IPS-20b (cell line): ENCODE results near the gene SMAD6.

ENCODE experiments used
- H3K27ac ChIP-seq: one replicate; pipeline ENCODE4 v1.5.1; 2013; ENCODE audit warnings: low read length
- H3K27me3 ChIP-seq: 2 replicates; pipeline ENCODE4 v1.6.1; 2013; ENCODE audit warnings: mild to moderate bottlenecking, low read length, inconsistent platforms; ENCODE audit not compliant: insufficient read depth
- H3K36me3 ChIP-seq: 2 replicates; pipeline ENCODE4 v1.6.1; 2013; ENCODE audit warnings: low read depth, mild to moderate bottlenecking, inconsistent platforms, low read length, moderate library complexity; ENCODE audit not compliant: insufficient read depth
- H3K4me1 ChIP-seq: 2 replicates; pipeline ENCODE4 v1.6.1; 2013; ENCODE audit warnings: mild to moderate bottlenecking, control low read depth, inconsistent platforms, low read length, moderate library complexity; ENCODE audit not compliant: insufficient read depth
- H3K4me3 ChIP-seq: 2 replicates; pipeline ENCODE4 v1.5.1; 2013; ENCODE audit warnings: mild to moderate bottlenecking, low read length, inconsistent platforms
- H3K9ac ChIP-seq: 2 replicates; pipeline ENCODE4 v1.6.1; 2013; ENCODE audit warnings: low read depth, mild to moderate bottlenecking, inconsistent platforms, low read length, moderate library complexity
- H3K9me3 ChIP-seq: 2 replicates; pipeline ENCODE4 v1.6.1; 2013; ENCODE audit warnings: mild to moderate bottlenecking, low read depth, low read length, inconsistent platforms; ENCODE audit not compliant: insufficient read depth

The SMAD6 gene

DNA sequence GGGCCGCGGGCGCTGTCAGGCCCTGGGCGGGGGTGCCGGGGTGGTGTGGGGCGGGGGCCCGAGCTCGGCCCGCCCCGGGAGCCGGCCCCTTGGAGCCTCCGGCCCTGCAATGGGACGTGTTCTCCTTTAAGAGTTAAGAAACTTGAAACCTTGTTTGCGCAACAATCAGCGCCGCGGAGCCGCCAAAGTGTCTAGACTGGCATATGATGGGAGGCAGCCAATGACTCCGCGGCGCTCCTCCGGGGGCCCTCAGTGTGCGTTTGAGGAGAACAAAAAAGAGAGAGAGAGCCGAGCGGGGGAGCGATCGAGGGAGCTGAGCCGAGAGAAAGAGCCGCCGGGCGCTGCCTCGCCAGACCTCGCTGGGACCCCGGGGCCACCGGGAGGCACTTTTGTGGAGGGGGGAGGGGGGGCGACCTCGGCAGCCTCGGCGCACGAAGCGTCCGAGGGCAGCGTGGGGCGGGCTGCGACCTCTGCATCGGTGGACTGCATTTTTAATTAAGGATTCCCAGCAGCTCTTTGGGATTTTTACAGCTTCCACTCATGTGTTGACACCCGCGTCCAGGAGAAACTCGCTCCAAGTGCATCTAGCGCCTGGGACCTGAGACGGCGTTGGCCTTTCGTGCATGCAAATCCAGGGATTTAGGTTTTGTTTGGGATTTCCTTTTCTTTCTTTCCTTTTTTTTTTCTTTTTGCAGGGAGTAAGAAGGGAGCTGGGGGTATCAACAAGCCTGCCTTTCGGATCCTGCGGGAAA is at the start of gene SMAD6:
Gene SMAD6, plus strand, starts transcription at position 202 of the 752 bp plus-strand sequence. CDS start 1,023 bp downstream, outside the sequence.
- Histone ChIP-seq H3K4me1 (peaks cover 15% of the 10 kb centered on the region), H3K27me3 (peaks cover 50% of the 10 kb centered on the region)

DNA sequence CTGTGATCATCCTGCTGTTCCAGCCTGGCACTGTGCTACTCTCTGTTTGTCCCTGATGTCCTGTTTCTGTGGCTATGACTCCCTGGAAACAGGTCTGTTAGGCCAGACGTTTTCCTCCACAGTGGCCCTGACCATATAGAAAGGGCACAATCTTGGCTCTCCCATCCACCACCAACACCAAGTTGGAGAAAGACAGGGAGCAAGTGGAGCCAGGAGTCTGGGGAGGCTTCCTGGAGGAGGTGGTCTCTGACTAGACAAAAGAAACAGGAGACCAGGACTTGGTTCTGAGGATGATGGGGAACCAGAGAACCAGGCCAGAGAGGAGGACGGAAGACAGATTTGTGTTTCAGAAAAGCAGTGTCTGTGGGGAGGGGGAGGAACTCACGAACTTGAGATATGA is 49.2 kb upstream of the SMAD6 start:
- Histone ChIP-seq H3K27ac (no peak overlapping the region), H3K9ac (no peak overlapping the region), H3K4me1 (peaks cover 18% of the 10 kb centered on the region; the same call in 1 of the 2 replicates), H3K9me3 (no peaks in the 10 kb centered on the region), H3K4me3 (no peak overlapping the region), H3K27me3 (no peaks in the 10 kb centered on the region), H3K36me3 (no peaks in the 10 kb centered on the region)

More for the DNA sequence above, at the start of gene SMAD6:
- H3K9ac ChIP-seq: peak within 1 kb of the TSS; percentile 70; the same call in 1 of the 2 replicates
- no peaks in the 10 kb centered on the region for H3K36me3 ChIP-seq
- peak within 1 kb of the TSS; percentile 19 for H3K27ac ChIP-seq
- peak within 1 kb of the TSS; percentile 87 for H3K4me3 ChIP-seq
- no peaks in the 10 kb centered on the region for H3K9me3 ChIP-seq

DNA sequence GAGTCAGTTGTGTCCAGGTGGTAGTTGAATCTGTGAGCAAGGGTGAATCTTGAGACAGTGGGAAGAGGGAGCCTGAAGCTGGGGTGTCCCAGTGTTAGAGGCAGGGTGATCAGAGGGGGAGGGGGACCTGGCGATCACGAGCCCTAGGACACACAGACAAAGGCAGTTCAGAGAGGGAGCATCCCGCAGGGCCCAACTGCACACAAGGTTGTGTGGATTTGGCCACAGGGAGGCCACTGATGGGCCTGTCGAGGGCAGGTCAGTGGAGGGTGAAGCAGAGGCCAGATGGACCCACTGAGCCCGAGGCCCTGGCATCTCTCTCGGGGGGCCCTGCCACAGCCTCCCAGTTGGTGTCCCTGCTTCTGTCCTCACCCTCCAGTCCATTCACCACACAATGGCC is 48.6 kb upstream of the SMAD6 start:
- H3K27ac ChIP-seq: no peak overlapping the region

DNA sequence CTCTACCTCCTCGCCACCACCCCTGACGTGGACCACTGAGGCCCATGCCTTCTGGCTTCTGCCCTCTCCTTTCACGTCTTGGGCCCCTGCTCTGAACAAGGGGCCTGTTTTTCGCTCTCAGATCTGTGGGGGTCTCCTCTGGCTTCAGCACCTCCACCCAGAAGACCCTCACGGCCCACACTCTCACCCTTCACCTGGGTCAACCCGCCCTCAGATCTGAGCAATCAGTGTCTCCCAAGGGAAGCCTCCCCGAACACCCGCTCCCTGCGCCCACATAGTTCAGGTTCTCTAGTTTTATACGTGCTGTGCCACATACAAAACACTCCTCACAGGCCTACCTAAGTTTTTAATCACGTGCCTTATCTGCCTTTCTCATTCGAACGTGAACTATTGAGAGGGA is 48.2 kb upstream of the SMAD6 start:
- Histone ChIP-seq H3K9ac (no peak overlapping the region), H3K4me1 (peaks cover 20% of the 10 kb centered on the region; the same call in 1 of the 2 replicates), H3K9me3 (no peaks in the 10 kb centered on the region), H3K4me3 (no peak overlapping the region), H3K27me3 (no peaks in the 10 kb centered on the region), H3K36me3 (no peaks in the 10 kb centered on the region), H3K27ac (no peak overlapping the region)

More for the DNA sequence above, 48.6 kb upstream of the SMAD6 start:
- Histone ChIP-seq H3K27me3 (no peaks in the 10 kb centered on the region), H3K4me1 (peaks cover 20% of the 10 kb centered on the region; the same call in 1 of the 2 replicates), H3K4me3 (no peak overlapping the region), H3K9ac (no peak overlapping the region), H3K9me3 (no peaks in the 10 kb centered on the region), H3K36me3 (no peaks in the 10 kb centered on the region)

DNA sequence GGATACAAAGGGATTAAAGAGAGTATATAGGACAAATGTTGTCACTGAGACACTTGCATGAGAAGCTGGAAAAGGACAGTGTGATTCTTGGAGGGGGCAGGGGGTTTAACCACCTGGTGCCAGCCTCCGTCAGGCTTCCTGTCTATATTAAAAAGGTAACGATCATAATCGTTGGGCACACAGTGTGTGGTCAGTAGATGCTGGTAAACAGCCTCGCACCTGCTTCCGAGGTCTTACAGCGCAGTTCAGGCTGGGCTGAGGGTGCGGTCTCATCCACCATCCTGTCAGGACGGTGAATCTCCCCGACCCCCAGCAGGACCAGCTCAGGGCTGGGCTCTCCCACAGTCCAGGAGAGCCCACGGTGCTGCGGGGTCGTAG is 47.7 kb upstream of the SMAD6 start:
- Histone ChIP-seq H3K27me3 (no peaks in the 10 kb centered on the region), H3K4me3 (no peak overlapping the region; the same call in 1 of the 2 replicates), H3K9ac (no peak overlapping the region), H3K4me1 (peaks cover 20% of the 10 kb centered on the region; the same call in 1 of the 2 replicates), H3K27ac (no peak overlapping the region), H3K9me3 (no peaks in the 10 kb centered on the region), H3K36me3 (no peaks in the 10 kb centered on the region)

DNA sequence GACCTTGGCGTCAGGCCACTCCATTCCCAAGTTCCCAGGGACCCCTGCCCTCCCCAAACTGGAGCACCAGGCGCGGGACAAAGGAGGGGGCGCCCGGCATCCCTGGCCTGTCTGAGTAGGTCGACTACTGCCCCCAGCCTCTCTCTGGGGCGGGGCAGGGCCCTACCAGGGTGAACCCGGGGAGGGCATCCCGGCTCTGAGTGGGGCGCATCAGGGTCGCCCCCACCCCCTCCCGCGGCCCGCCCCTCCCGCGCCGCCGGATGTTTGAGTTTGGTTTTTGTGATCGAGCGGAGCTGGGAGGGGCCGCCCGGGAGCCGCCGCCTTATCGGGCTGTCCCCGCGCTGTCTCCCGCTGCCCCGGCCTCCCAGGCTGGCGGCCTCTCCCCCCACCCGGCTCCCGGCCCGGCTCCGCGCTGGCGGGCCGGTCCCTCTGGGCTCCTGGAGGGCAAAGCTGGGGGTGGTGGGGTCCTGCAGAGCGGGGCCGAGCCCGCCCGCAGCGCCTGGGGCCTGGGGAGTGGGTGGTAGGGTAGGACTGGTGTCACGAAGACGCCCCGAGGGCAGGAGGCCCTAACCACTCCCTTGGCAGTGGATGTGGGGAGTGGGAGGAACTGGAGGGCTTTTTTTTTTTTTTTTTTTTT is 47.2 kb upstream of the SMAD6 start:
- peaks cover 20% of the 10 kb centered on the region; the same call in 1 of the 2 replicates for H3K4me1 ChIP-seq
- no peak overlapping the region for H3K27ac ChIP-seq
- H3K36me3 ChIP-seq: no peaks in the 10 kb centered on the region
- H3K27me3 ChIP-seq: no peaks in the 10 kb centered on the region
- no peaks in the 10 kb centered on the region for H3K9me3 ChIP-seq
- no peak overlapping the region; the same call in 1 of the 2 replicates for H3K9ac ChIP-seq
- peak overlapping the region; percentile 35; the same call in 1 of the 2 replicates for H3K4me3 ChIP-seq

DNA sequence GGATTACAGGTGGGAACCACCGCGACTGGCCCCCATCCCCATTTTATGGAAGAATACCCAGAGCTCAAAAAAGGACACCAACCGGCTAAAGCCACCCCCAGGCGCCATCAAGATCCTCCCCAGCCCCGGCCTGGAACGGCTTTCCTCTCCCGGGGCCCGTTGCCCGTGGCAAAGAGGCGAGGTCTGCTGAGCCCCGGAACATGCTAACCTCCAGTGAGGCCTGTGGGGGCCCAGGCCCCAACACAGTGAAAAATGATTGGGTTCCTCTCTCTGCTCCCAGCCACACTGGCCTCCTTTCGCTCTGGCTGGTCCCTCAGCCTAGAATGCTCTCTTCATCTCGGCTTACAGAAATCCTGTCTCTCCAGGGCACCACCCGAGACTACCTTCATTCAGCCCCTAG is 46.5 kb upstream of the SMAD6 start:
- H3K27ac ChIP-seq: no peak overlapping the region
- H3K4me3 ChIP-seq: no peak overlapping the region
- no peaks in the 10 kb centered on the region for H3K36me3 ChIP-seq
- H3K9ac ChIP-seq: no peak overlapping the region
- peaks cover 20% of the 10 kb centered on the region; the same call in 1 of the 2 replicates for H3K4me1 ChIP-seq
- H3K27me3 ChIP-seq: no peaks in the 10 kb centered on the region
- no peaks in the 10 kb centered on the region for H3K9me3 ChIP-seq

DNA sequence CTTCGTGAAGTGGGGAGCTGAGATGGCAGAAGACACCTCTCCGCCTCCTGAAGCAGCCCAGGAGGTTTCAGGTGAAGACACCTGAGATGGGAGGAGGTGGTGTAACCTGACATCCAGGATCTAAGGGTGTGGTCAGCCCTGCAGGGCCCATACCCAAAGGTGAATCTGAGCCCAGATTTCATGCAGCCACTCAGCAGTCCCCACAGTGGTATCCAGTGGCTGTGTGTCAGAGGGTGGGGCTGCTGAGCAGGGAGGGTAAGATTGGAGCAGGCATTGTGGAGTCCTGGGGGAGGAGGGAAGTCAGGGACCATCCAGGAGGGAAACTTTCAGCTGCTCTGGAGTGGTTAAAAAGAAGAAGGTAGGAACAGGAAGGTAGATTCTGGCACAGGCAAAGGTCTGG is 46.0 kb upstream of the SMAD6 start:
- no peak overlapping the region for H3K27ac ChIP-seq
- H3K4me3 ChIP-seq: no peak overlapping the region
- no peaks in the 10 kb centered on the region for H3K36me3 ChIP-seq
- H3K27me3 ChIP-seq: no peaks in the 10 kb centered on the region
- H3K9me3 ChIP-seq: no peaks in the 10 kb centered on the region
- no peak overlapping the region for H3K9ac ChIP-seq
- H3K4me1 ChIP-seq: peaks cover 20% of the 10 kb centered on the region; the same call in 1 of the 2 replicates

DNA sequence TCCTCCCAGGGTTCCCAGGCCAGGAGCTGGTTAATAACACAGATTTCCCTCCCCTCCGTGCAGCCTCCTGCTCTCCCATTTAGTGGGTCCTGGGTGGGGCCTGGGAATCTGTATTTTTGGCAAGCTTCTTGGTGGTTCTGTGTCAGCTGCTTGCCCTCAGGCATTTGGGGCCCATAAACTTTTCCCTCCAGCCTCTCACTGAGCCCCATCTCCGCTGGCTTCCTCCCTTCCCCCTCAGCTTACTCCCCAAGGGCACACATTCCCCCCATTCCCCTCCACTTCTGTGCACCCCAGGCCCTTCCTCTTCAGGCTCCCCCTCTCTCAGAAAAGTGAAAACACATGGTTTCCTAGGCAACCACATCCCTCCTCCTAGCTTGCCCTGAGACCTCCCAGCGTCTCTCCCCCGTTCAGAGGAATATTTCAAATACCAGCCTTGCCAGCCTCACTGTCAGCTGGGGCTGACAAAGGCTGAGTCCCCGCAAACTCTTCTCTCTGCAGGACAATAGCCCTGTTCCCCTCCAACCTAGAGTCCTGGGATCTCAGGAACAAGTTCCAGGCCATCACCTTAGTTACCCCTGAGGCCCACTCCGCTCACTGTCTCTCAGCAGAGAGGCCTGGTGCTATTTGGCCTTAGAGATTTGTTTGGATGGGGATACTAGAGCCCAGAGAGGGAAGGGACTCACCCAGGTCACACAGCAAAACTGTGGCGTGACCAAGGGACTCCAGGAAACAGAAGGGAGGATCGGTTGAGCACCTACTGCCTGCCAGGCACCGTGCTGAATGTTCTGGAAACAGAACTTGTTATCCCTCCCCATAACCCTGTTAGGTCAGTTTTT is 44.6 kb upstream of the SMAD6 start:
- peaks cover 20% of the 10 kb centered on the region; the same call in 1 of the 2 replicates for H3K4me1 ChIP-seq
- peak overlapping the region; percentile 35; the same call in 1 of the 2 replicates for H3K9ac ChIP-seq
- peak overlapping the region; percentile 48 for H3K27ac ChIP-seq
- H3K36me3 ChIP-seq: no peaks in the 10 kb centered on the region
- H3K27me3 ChIP-seq: no peaks in the 10 kb centered on the region
- no peaks in the 10 kb centered on the region for H3K9me3 ChIP-seq
- H3K4me3 ChIP-seq: no peak overlapping the region

DNA sequence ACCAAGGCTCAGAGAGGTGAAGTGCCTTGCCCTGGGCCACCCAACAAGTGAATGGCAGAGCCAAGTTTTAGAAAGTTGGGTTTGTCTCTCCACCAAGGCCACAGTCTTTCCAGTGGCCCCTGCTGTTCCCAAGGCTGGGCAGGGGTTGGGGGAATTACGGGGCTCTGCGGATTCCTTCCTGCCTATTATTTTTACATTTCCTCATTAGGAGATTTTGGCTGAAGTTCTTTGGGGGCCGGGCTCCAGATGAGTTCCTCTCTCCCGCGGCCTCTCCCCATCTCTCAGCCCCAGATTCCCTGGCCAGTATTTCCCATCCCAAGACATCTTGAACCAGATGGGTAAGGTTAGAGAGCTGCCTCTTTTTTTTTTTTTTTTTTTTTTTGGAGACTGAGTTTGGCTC is 44.0 kb upstream of the SMAD6 start:
- Histone ChIP-seq H3K4me1 (peaks cover 20% of the 10 kb centered on the region; the same call in 1 of the 2 replicates), H3K4me3 (no peak overlapping the region), H3K9ac (no peak overlapping the region), H3K27ac (no peak overlapping the region), H3K36me3 (no peaks in the 10 kb centered on the region), H3K27me3 (no peaks in the 10 kb centered on the region), H3K9me3 (no peaks in the 10 kb centered on the region)

DNA sequence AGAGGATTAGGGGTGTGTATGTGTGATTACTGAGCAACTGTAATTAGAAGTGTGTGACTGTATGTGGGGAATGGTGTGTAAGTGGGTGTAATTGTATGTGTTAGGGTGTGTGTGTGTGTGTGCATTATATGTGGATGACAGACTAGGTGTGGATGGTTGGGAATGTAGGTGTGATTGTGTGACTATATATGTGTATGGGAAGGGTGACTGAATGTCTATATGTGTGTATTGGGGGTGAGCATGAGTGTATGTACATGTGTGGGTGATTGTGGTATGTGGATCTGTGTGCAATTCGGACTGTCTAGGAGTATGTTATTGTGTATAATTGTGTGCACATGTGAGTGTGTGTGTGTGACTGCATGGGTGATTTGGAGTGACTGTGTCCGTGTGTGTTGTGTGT is 43.2 kb upstream of the SMAD6 start:
- Histone ChIP-seq H3K9ac (no peak overlapping the region), H3K9me3 (no peaks in the 10 kb centered on the region), H3K36me3 (no peaks in the 10 kb centered on the region), H3K27me3 (no peaks in the 10 kb centered on the region), H3K4me1 (peaks cover 20% of the 10 kb centered on the region; the same call in 1 of the 2 replicates), H3K27ac (no peak overlapping the region), H3K4me3 (no peak overlapping the region)
